GM21381 (cell line): ENCODE measurements around the gene GYS1.

Experiments used
- ATAC-seq: cut with Tn5 transposase; IDR thresholded peaks from one replicate; pipeline ENCODE4 v1.9.1; 2021; ENCODE audit warnings: mild to moderate bottlenecking, moderate library complexity; ENCODE audit not compliant: unreplicated experiment

GYS1 gene

GRCh38 chr19:48965040-48965805, 27.9 kb downstream of the GYS1 start, which contains the start of gene FTL:
Gene FTL, plus strand, starts transcription at chr19:48965309. Its CDS starts 199 bp downstream, at chr19:48965508.
- peak; percentile 69 for ATAC-seq

- ATAC-seq = no peak
Measured at GRCh38 chr19:48964205-48965039, 28.7 kb downstream of the GYS1 start.

- peak; percentile 26 for ATAC-seq
Measured at GRCh38 chr19:48963371-48964204, 29.5 kb downstream of the GYS1 start.

- no peak for ATAC-seq
Measured at GRCh38 chr19:48962849-48963165, 30.3 kb downstream of the GYS1 start.

- ATAC-seq = no peak
Measured at GRCh38 chr19:48962029-48962848, 30.9 kb downstream of the GYS1 start.

GRCh38 chr19:48961673-48962028, 31.5 kb downstream of the GYS1 start:
- ATAC-seq = no peak

GRCh38 chr19:48961051-48961649, 32.0 kb downstream of the GYS1 start:
- no peak for ATAC-seq

- no peak for ATAC-seq
Measured at GRCh38 chr19:48959341-48960239, 33.5 kb downstream of the GYS1 start.

GRCh38 chr19:48958006-48958405, 35.1 kb downstream of the GYS1 start:
- no peak for ATAC-seq

GRCh38 chr19:48955308-48955958, 37.7 kb downstream of the GYS1 start:
- ATAC-seq = no peak

GRCh38 chr19:48954595-48955307, 38.4 kb downstream of the GYS1 start, which contains the start of gene BAX:
Gene BAX, plus strand, starts transcription at chr19:48954875. Its CDS starts 54 bp downstream, at chr19:48954929.
- peak; percentile 88 for ATAC-seq

GRCh38 chr19:48953990-48954594, 39.0 kb downstream of the GYS1 start:
- peak; percentile 3 for ATAC-seq

- no peak for ATAC-seq
Measured at GRCh38 chr19:48953141-48953540, 40.0 kb downstream of the GYS1 start.

GRCh38 chr19:48950830-48951519, 42.1 kb downstream of the GYS1 start:
- no peak for ATAC-seq

- no peak for ATAC-seq
Measured at GRCh38 chr19:48950159-48950558, 43.0 kb downstream of the GYS1 start.

- ATAC-seq = no peak
Measured at GRCh38 chr19:48947258-48947542, 45.9 kb downstream of the GYS1 start.
